WTC11 (cell line): Measurements from ENCODE around the gene NUDT12.

Source experiments
- AR ChIP-seq: fragments of 250-450 bp; sonication (Bioruptor Pico); IDR thresholded peaks from 2 replicates; pipeline ENCODE4 v1.9.0; 2021; ENCODE audit warnings: mild to moderate bottlenecking
- ARID4B ChIP-seq: sonication (generic); formaldehyde crosslinking; IDR thresholded peaks from 2 replicates; pipeline ENCODE4 v1.8.0; 2023; ENCODE audit warnings: missing genetic modification reagents, mild to moderate bottlenecking, borderline replicate concordance
- CREB1 ChIP-seq: sonication (generic); formaldehyde crosslinking; IDR thresholded peaks from 2 replicates; pipeline ENCODE4 v1.8.0; 2023; ENCODE audit warnings: mild to moderate bottlenecking, missing genetic modification reagents
- CTCF ChIP-seq: fragments of 200-600 bp; IDR thresholded peaks from 2 replicates; pipeline ENCODE4 v1.8.0; 2022; ENCODE audit warnings: antibody characterized with exemption
- E2F4 ChIP-seq: sonication (generic); formaldehyde crosslinking; IDR thresholded peaks from 2 replicates; pipeline ENCODE4 v1.8.1; 2022; ENCODE audit warnings: low read depth, mild to moderate bottlenecking, moderate library complexity, missing genetic modification reagents, borderline replicate concordance
- GABPB1 ChIP-seq: sonication (generic); formaldehyde crosslinking; IDR thresholded peaks from 2 replicates; pipeline ENCODE4 v1.8.1; 2023; ENCODE audit warnings: mild to moderate bottlenecking, missing genetic modification reagents
- JUN ChIP-seq: sonication (generic); formaldehyde crosslinking; IDR thresholded peaks from 2 replicates; pipeline ENCODE4 v1.8.0; 2023; ENCODE audit warnings: mild to moderate bottlenecking, missing genetic modification reagents
- MAX ChIP-seq: sonication (generic); formaldehyde crosslinking; IDR thresholded peaks from 2 replicates; pipeline ENCODE4 v1.8.0; 2022; ENCODE audit warnings: mild to moderate bottlenecking, missing genetic modification reagents
- NR1H2 ChIP-seq: sonication (generic); formaldehyde crosslinking; IDR thresholded peaks from 2 replicates; pipeline ENCODE4 v1.9.0; 2021; ENCODE audit warnings: mild to moderate bottlenecking, moderate library complexity, missing genetic modification reagents
- RELA ChIP-seq: sonication (generic); formaldehyde crosslinking; IDR thresholded peaks from 2 replicates; pipeline ENCODE4 v1.8.1; 2022; ENCODE audit warnings: missing genetic modification reagents, mild to moderate bottlenecking, borderline replicate concordance
- TEAD1 ChIP-seq: sonication (generic); formaldehyde crosslinking; IDR thresholded peaks from 2 replicates; pipeline ENCODE4 v1.8.0; 2022; ENCODE audit warnings: mild to moderate bottlenecking, missing genetic modification reagents
- USF1 ChIP-seq: sonication (generic); formaldehyde crosslinking; IDR thresholded peaks from 2 replicates; pipeline ENCODE4 v1.8.0; 2022; ENCODE audit warnings: mild to moderate bottlenecking, missing genetic modification reagents
- USF2 ChIP-seq: sonication (generic); formaldehyde crosslinking; IDR thresholded peaks from 2 replicates; pipeline ENCODE4 v1.8.1; 2023; ENCODE audit warnings: mild to moderate bottlenecking, missing genetic modification reagents, moderate library complexity

- TF ChIP-seq CTCF (no peak), MAX (CRISPR knock-in tag) (no peak), ARID4B (CRISPR knock-in tag) (no peak), NR1H2 (no peak), GABPB1 (CRISPR knock-in tag) (no peak), RELA (CRISPR knock-in tag) (no peak), AR (CRISPR knock-in tag) (no peak), USF2 (CRISPR knock-in tag) (no peak), USF1 (CRISPR knock-in tag) (no peak), CREB1 (CRISPR knock-in tag) (no peak), JUN (CRISPR knock-in tag) (no peak), E2F4 (CRISPR knock-in tag) (no peak), TEAD1 (CRISPR knock-in tag) (no peak)
These were observed 36.5 kb upstream of the NUDT12 start for GRCh38 chr5:103598997-103599566.
